ENCODE data around the gene SDR42E2.
"Not testable (repeated sequence)": the region's sequence is repeated elsewhere in the genome, so short reads cannot be mapped to it uniquely, and the experiment has no call there.

The SDR42E2 gene

GRCh38 chr16:22161999-22162655, at the start of gene SDR42E2:
TSS of gene SDR42E2 (plus strand) at chr16:22162506. CDS start at chr16:22165583, 3,077 bp downstream.
- no peak for DNase-seq

- DNase-seq = no peak
Observed at GRCh38 chr16:22116095-22116700, 46.1 kb upstream of the SDR42E2 start.

GRCh38 chr16:22117609-22118008, 44.7 kb upstream of the SDR42E2 start:
- no peak for DNase-seq

DNA sequence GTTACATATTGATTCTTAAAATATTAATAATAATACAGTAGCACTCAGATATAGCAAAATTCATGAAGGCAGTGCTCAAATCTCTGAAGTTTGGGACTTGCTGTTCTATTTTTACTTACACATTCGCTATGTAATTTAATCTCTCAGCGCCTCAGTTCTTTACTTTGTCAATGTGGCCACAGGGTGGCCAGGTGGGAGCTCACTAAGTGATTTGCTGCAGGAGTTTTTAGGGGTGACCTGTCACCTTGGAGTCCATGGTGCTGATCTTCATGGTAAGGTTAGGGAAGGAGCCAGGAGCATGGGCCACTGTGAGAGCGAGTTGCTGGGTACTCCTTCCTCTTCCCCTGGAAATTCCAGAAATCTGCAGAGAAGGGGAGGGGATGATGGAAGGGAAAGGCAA, 41.9 kb upstream of the SDR42E2 start:
- no peak for DNase-seq

GRCh38 chr16:22122239-22122638, 40.1 kb upstream of the SDR42E2 start:
- no peak for DNase-seq

DNA sequence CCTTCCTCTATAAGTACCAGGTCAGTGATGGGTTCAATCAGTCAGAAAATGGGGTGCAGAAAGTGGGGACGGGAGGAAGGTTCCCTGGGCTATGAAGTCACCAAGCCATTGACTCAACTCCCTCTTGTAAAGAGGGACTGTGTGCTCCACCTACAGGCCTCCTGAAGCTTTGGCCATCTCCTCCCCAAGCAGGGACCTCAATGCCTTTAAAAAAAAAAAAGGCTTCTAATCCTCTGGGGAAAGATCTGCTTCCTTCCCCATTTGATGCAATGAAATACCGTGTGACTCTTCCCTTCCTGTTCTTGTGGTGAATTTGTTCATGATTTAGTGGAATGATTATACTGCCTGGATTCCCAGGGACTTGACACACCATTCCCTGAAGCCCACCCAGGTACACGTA, 39.2 kb upstream of the SDR42E2 start:
- no peak for DNase-seq

- no peak for DNase-seq
Observed at GRCh38 chr16:22123759-22124490, 38.4 kb upstream of the SDR42E2 start.

GRCh38 chr16:22124583-22125284, 37.6 kb upstream of the SDR42E2 start:
- no peak for DNase-seq

DNA sequence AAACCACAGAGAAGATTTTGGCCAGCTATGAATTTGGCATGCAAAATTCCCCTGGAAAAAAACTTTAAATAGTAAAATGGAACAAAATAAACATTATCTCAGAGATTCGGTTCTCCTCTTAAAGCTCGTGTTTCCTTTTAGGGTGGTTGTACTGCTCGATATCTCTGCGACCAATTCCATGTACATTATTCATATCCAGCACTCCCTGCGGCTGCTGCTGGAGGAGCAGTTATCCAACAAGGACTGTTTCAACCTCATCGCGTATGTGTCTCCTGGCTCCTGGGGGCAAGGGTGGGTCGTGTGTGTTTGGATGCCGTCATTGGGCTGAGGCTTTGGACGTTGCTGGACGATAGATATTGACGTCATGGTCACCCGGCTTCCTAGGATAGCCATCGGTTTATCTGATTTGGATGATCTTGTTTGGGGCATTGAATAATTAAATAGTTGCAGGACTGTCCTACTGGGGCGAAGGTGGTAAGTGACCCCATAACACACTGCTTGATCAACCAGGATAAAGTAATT, 36.2 kb upstream of the SDR42E2 start:
- no peak for DNase-seq

- not testable (repeated sequence) for DNase-seq
Observed at GRCh38 chr16:22128537-22128936, 33.8 kb upstream of the SDR42E2 start.

GRCh38 chr16:22130528-22130927, 31.8 kb upstream of the SDR42E2 start:
- DNase-seq = no peak

DNA sequence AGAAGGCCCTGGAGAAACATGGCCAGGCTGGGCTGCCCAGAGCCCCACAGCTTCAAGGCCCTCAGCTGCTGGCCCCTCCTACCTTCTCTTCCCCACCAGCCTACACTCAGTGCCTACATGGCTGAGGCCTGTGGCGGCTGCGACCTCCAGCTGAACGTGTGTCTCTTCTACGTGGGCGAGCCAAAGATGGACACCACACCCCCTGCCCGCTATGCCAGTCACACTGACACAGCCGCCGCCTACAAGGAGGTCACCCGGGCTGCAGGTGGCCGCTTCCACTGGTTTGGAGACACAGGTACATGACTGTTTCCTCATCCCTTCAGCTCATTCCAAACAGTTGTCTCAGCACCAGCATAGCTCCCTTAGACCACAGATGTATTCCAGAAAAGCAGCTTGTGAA, 29.5 kb upstream of the SDR42E2 start:
- no peak for DNase-seq

- DNase-seq = no peak
Observed at GRCh38 chr16:22138482-22138881, 23.8 kb upstream of the SDR42E2 start.

GRCh38 chr16:22139008-22139407, 23.3 kb upstream of the SDR42E2 start:
- DNase-seq = peak; percentile 21

DNA sequence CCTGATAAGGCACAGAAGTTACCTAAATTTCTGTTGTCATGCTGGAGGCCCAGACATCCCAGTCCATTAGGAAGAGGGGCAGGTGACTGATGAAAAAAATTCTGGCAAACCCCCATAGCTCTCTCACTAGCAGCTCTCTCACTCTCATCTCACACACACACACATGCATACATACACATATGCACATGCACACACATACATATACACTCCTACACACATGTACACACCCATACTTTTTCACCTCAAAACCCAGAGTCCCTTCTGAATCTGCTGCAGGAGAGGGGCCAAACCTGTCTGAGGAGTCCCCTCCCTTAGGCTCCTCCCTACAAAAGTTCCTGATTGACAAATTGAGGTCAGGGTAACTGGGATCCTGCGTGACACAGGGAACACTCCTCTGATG, 22.6 kb upstream of the SDR42E2 start:
- DNase-seq = no peak

DNA sequence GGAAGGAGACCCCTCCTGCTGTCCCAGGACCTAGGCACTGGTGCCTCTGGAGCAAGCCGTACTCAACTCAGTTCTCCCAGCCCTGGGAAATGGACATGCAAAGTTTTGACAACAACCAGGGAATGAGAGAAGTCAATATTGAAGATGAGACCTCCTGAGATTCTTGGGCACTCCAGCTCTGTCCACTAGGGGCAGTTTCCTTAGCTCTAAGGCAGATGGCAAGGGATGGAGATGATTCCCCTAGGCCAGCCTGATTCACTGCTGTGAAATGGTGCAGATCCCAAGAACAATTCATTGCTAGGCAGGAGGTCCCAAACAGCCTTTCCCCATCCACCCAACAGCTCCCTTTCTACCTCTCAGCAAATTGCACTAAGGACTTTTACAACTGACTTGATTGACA, 20.5 kb upstream of the SDR42E2 start:
- DNase-seq = no peak

DNA sequence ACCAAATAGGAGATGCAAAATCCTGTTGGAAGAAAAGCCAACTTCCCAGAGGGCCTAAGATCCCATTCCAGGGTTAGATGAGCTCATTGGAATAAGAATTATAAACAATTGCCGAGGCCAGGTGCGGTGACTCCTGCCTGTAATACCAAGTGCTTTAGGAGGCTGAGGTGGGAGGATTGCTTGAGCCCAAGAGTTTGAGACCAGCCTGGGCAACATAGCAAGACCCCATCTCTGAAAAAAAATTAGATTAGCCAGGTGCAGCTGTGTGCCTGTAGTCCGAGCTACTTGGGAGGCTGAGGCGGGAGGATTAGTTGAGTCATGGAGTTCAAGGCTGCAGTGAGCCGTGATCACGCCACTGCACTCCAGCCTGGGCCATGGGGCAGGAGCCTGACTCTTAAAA, 17.8 kb upstream of the SDR42E2 start:
- no peak for DNase-seq

GRCh38 chr16:22147853-22148252, 14.5 kb upstream of the SDR42E2 start:
- no peak for DNase-seq

DNA sequence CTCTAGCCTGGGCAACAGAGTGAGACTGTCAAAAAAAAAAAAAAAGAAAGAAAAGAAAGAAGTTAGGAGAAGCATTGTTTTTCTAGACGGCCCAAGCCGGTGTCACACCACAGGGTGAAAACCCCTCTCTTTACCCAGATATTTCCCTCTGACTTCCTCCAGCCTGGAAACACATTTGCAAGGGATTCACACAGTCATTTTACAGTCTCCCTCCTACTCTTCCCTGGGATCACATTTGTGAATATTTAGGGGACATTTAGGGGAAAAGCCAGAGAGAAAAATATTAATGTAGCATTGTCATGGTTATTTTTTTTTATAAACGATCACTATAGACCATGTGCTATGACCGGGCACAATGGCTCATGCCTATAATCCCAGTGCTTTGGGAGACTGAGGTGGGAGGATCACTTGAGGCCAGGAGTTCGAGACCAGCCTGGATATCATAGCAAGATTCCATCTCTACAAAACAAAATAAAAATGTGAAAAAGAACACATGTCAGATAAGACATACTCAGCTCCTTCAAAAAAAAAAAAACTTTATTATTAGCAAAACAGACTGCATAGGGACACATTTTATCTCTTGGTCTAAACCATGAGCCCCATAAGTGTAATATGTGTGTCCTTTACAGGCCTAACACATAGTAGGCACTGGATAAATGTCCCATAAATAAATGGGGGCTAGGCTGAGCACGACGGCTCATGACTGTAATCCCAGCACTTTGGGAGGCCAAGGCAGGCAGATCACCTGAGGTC, 10.9 kb upstream of the SDR42E2 start:
- DNase-seq = no peak

- no peak for DNase-seq
Observed at GRCh38 chr16:22152316-22152715, 10.0 kb upstream of the SDR42E2 start.

DNA sequence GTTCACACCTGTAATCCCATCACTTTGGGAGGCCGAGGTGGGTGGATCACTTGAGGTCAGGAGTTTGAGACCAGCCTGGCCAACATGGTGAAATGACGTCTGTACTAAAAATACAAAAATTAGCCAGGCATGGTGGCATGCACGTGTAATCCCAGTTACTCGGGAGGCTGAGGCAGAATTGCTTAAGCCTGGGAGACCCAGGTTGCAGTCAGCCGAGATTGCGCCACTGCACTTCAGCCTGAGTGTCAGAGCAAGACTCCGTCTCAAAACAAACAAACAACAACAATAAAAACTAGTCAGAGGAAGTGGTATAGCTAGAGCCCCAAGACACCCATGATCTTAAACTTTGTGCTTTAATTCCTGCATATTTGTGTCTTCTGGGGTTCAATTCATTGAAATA, 9.2 kb upstream of the SDR42E2 start:
- DNase-seq = not testable (repeated sequence)

DNA sequence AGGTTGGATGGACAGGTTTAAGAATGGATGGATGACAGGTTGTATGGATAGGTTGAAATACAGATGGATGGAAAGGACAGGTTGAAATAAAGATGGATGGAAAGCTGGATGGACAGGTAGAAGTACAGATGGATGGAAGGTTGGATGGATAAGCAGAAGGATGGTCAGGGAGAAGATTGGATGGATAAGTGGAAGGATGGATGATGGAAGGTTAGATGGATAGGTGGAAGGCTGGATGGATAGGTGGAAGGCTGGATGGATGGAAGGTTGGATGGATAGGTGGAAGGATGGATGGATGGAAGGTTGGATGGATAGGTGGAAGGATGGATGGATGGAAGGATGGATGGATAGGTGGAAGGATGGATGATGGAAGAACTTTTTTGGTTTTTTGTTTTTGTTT, 905 bp upstream of the SDR42E2 start:
- no peak for DNase-seq

DNA sequence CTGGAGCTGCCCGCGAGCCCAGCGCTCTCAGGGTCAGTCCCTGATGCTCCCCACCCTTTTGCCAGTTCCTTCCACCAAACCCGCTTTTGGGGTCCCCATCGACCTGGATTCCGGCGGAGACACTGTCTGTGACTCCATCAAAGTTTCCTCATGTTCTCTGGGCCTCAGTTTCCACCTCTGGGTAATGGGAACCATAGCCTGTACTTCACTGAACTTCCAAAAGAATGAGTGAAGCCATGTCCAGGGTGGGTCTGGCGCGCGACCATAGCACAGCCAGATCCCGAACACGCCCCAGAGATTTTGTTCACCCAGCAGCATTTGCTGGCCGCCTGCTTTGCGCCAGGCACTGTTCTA, 327 bp downstream of the SDR42E2 start:
- no peak for DNase-seq

All from NCI-H2029 treated with DMSO at 0.1 percent for 48 hours (cell line).